ENCODE data around the gene NFYA. TPM values are rescaled to one million over a fixed set of nuclear protein-coding genes. Genes with fewer than 3 reads are reported as not detected.

The NFYA gene
- total RNA-seq, 2 donors from 2014 or later = 8.6 to 10.4 TPM

DNA sequence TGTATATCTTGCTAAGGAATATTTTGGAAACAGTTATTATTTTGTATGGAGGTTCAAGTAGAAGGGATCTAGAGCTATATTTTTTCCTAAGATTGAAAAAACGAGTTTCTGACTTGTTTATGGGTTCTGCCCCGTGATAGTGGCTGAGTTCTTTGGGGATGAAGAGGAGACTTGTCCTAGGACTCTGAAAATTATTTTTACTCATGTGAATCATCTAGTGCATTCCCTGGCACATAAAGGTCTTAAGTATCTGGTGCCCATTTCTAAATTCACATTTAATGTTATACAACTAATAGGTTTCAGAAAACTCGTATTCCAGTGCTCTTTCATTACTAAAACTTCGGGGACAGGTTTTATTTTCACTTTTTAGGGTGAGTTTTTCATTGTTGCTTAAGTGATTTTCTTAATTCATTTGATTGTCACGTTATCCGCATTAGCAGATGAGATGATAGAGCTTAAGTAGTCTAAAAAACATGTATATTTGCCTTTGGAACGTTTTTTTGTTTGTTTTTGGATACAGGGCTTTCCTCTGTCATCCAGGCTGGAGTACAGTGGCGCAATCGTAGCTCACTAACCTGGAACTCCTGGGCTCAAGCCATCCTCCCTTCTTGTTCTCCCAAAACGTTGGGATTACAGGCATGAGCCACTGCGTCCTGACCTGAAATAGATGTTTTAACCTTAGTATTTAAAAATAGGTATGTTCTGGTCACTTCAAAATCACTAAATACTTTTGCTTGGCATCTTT is 2.1 kb downstream of the NFYA start:
- H3K4me1 ChIP-seq = peaks cover 45% of the 10 kb centered on the region
- no peak for ATAC-seq
- no peak overlapping the region for H3K4me3 ChIP-seq
- no peaks in the 10 kb centered on the region for H3K27me3 ChIP-seq
- DNase-seq = peak in 1 of 4 donors; percentile 27
- H3K36me3 ChIP-seq (replicated peaks in 1 of 2; ENCODE audit: insufficient read depth in 1 of 2, low read depth in 2 of 2) = peaks cover 0 to 2% of the 10 kb centered on the region in 2 donors
- 23 to 35% methylated on average over 11 of the region's 11 CpGs for WGBS, 2 donors
- peak overlapping the region in 3 of 4 donors; percentile 99 to 100 (median 100) for H3K27ac ChIP-seq
- intact Hi-C loops (cut with DNase I) = no loop called here
- TF ChIP-seq POLR2A (IDR thresholded peaks at IDR 0.05) = no peak
- TF ChIP-seq, protein P1, sequence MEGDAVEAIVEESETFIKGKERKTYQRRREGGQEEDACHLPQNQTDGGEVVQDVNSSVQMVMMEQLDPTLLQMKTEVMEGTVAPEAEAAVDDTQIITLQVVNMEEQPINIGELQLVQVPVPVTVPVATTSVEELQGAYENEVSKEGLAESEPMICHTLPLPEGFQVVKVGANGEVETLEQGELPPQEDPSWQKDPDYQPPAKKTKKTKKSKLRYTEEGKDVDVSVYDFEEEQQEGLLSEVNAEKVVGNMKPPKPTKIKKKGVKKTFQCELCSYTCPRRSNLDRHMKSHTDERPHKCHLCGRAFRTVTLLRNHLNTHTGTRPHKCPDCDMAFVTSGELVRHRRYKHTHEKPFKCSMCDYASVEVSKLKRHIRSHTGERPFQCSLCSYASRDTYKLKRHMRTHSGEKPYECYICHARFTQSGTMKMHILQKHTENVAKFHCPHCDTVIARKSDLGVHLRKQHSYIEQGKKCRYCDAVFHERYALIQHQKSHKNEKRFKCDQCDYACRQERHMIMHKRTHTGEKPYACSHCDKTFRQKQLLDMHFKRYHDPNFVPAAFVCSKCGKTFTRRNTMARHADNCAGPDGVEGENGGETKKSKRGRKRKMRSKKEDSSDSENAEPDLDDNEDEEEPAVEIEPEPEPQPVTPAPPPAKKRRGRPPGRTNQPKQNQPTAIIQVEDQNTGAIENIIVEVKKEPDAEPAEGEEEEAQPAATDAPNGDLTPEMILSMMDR (IDR thresholded peaks at IDR 0.05) = no peak
- no peaks in the 10 kb centered on the region for H3K9me3 ChIP-seq

DNA sequence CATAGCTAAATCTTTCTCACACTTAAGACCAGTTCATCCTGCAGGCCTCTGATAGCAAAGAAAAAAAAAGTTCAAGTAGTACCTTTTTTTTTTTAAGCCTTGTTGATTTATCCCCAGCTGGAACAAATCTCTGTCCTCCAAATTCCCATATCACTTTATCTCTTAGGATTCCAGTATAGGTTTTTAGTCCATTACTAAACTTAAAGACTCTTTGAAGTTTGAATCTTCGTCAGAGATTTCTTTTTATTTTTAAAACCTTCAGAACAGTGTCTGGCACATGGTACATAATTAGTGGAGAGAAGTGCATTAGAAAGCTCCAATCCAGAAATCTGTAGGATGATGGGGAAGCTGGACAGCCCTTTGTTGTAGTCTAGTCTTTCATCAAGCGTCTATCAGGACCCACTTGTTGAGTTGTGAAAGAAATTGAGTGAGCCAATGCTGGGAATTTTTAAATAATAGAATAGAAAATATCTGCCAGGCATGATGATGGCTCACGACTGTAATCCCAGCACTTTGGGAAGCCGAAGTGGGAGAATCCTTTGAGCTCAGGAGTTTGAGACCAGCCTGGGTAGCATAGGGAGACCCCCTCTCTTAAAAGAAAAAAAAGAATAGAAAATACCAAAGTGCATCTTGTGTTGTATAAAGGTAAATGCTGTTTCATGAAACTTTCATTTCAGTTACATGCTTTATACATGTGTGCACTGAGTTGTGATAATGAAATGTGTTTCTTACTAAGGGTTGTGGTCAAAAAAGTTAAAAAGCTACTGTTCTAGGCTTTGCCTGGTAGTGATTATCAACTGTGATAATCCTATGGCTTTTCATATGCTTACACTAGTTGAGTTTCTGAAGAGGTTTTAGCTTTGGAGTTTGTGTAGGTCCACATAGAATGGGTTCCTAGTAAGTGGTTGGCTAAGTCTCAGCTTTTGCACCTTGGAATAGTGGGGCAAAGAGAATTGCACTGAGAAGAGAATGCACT is 3.2 kb downstream of the NFYA start:
- DNase-seq (no peak), ATAC-seq (no peak)
- TF ChIP-seq POLR2A (IDR thresholded peaks at IDR 0.05) = no peak
- TF ChIP-seq, protein P1 (IDR thresholded peaks at IDR 0.05) = no peak
- 81 to 82% methylated on average over 4 of the region's 4 CpGs for WGBS, 2 donors
- Histone ChIP-seq H3K27ac (peak overlapping the region in 2 of 4 donors; percentile 99 to 100), H3K9me3 (no peaks in the 10 kb centered on the region), H3K27me3 (no peaks in the 10 kb centered on the region), H3K4me3 (no peak overlapping the region), H3K4me1 (peaks cover 37% of the 10 kb centered on the region), H3K36me3 (replicated peaks in 1 of 2; ENCODE audit: insufficient read depth in 1 of 2, low read depth in 2 of 2) (peaks cover 0 to 2% of the 10 kb centered on the region in 2 donors)
- intact Hi-C loops (cut with DNase I) = no loop called here

DNA sequence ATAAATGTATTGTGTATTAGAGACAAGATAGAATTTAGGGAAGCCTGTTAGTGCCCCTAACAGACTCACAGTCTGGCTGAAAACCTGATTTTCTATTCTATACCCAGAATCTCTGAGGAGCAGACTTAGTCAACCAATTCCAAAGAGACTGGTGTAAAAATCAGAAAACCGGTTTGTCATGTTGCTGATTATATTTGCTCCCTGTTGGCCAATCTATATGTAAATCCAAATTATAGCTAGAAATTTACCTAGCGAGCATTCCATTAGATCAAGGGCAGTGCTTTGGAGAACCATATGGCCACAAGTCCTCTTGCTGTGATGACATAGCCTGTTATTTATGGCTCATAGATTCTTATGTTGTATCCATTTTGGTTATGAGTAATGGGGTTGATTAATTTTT is 4.8 kb downstream of the NFYA start:
- WGBS, 2 donors = 33 to 55% methylated on average over 2 of the region's 2 CpGs
- DNase-seq (no peak), ATAC-seq (no peak)
- Histone ChIP-seq H3K4me1 (peaks cover 34% of the 10 kb centered on the region), H3K27ac (no peak overlapping the region), H3K4me3 (no peak overlapping the region), H3K27me3 (no peaks in the 10 kb centered on the region), H3K9me3 (no peaks in the 10 kb centered on the region), H3K36me3 (replicated peaks in 1 of 2; ENCODE audit: insufficient read depth in 1 of 2, low read depth in 2 of 2) (peaks cover 0 to 2% of the 10 kb centered on the region in 2 donors)
- TF ChIP-seq POLR2A (IDR thresholded peaks at IDR 0.05) = no peak
- TF ChIP-seq, protein P1 (IDR thresholded peaks at IDR 0.05) = no peak
- intact Hi-C loops (cut with DNase I) = no loop called here

DNA sequence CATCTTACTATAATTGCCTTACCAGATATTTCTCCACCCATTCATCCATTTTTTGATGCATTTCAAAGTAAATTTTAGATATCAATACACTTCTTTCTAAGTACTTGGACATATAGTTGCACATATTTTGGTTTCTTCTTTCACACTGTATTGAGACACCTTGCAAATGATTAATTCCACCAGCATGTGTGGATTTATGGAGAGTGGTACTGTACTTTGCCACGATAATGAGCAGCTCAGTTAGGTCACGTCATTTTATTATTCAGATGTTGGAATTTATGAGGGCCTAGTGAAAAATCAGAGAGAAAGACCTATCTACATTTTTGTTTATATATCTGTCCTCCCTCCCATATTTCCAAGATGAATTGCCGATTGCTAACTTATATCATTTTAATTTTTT is 5.3 kb downstream of the NFYA start:
- intact Hi-C loops (cut with DNase I) = no loop called here
- Histone ChIP-seq H3K36me3 (replicated peaks in 1 of 2; ENCODE audit: insufficient read depth in 1 of 2, low read depth in 2 of 2) (peaks cover 0 to 2% of the 10 kb centered on the region in 2 donors), H3K27ac (no peak overlapping the region), H3K9me3 (no peaks in the 10 kb centered on the region), H3K27me3 (no peaks in the 10 kb centered on the region), H3K4me3 (no peak overlapping the region), H3K4me1 (peaks cover 38% of the 10 kb centered on the region)
- ATAC-seq = no peak
- 65 to 75% methylated on average over 3 of the region's 3 CpGs for WGBS, 2 donors
- DNase-seq = no peak
- TF ChIP-seq POLR2A (IDR thresholded peaks at IDR 0.05) = no peak
- TF ChIP-seq, protein P1 (IDR thresholded peaks at IDR 0.05) = no peak
